IMR-90 (cell line): ENCODE measurements around the gene TPSAB1. TPM values are rescaled to one million over a fixed set of nuclear protein-coding genes. Genes with fewer than 3 reads are reported as not detected.

Experiments used
- ATAC-seq: fragments of 200-7000 bp; cut with Tn5 transposase; 2 replicates; pipeline ENCODE4 v1.9.1; 2020; ENCODE audit warnings: low read depth, mild to moderate bottlenecking, moderate library complexity
- BruUV-seq: library from RNA; stranded (reverse); fragments of 400-500 nt; replicated peaks from 2 replicates; lab custom pipeline; 2021; lab: Mats Ljungman, UMichigan
- CTCF ChIA-PET: fragments of 300-600 bp; formaldehyde crosslinking; extraction: SDS; loops from one replicate; lab custom pipeline; 2021; ENCODE audit warnings: antibody characterized with exemption; lab: Yijun Ruan, JAX
- POLR2A ChIA-PET: fragments of 300-600 bp; sonication (Branson Sonifier 250); formaldehyde crosslinking; loops from one replicate; lab custom pipeline; 2022; ENCODE audit warnings: antibody characterized with exemption; ENCODE audit not compliant: unreplicated experiment; lab: Charles Lee
- DNase-seq: peaks from one replicate; pipeline ENCODE4 v3.0.0; 2013
- H2AFZ ChIP-seq: replicated peaks from 2 replicates; pipeline ENCODE3; 2013; ENCODE audit warnings: low read length, mild to moderate bottlenecking; ENCODE audit not compliant: poor library complexity
- H2AK5ac ChIP-seq: 2 replicates; pipeline ENCODE4 v1.6.1; 2013; ENCODE audit warnings: low read depth, low read length, inconsistent platforms
- H2AK9ac ChIP-seq: replicated peaks from 2 replicates; pipeline ENCODE3; 2013; ENCODE audit warnings: mild to moderate bottlenecking, low read depth, low read length, moderate library complexity; ENCODE audit not compliant: poor library complexity
- H2BK120ac ChIP-seq: 2 replicates; pipeline ENCODE4 v1.6.1; 2013; ENCODE audit warnings: low read depth, low read length, inconsistent platforms
- H2BK15ac ChIP-seq: 3 replicates; pipeline ENCODE4 v1.6.1; 2013; ENCODE audit warnings: low read depth, low read length, inconsistent platforms
- H2BK20ac ChIP-seq: 2 replicates; pipeline ENCODE4 v1.6.1; 2013; ENCODE audit warnings: low read depth, mild to moderate bottlenecking, inconsistent platforms, low read length, moderate library complexity
- H2BK5ac ChIP-seq: 2 replicates; pipeline ENCODE4 v1.6.1; 2013; ENCODE audit warnings: mild to moderate bottlenecking, low read depth, low read length, inconsistent platforms; ENCODE audit not compliant: poor library complexity, severe bottlenecking
- H3K14ac ChIP-seq: replicated peaks from 2 replicates; pipeline ENCODE4 v1.6.1; 2013; ENCODE audit warnings: low read depth, low read length, inconsistent platforms
- H3K18ac ChIP-seq: 2 replicates; pipeline ENCODE4 v1.6.1; 2013; ENCODE audit warnings: low read depth, low read length, control low read depth
- H3K23ac ChIP-seq: 2 replicates; pipeline ENCODE4 v1.6.1; 2013; ENCODE audit warnings: low read depth, low read length, inconsistent platforms
- H3K27ac ChIP-seq: 2 replicates; pipeline ENCODE4 v1.5.1; 2013; ENCODE audit warnings: mild to moderate bottlenecking, control low read depth, low read length; ENCODE audit not compliant: insufficient read depth
- H3K27me3 ChIP-seq: 2 replicates; pipeline ENCODE4 v1.6.1; 2013; ENCODE audit warnings: low read length; ENCODE audit not compliant: control insufficient read depth, insufficient read depth
- H3K36me3 ChIP-seq: 2 replicates; pipeline ENCODE4 v1.6.1; 2013; ENCODE audit warnings: low read length, mixed read lengths; ENCODE audit not compliant: control insufficient read depth, insufficient read depth
- H3K4ac ChIP-seq: 2 replicates; pipeline ENCODE4 v1.6.1; 2013; ENCODE audit warnings: low read depth, low read length, inconsistent platforms
- H3K4me1 ChIP-seq: 2 replicates; pipeline ENCODE4 v1.6.1; 2013; ENCODE audit warnings: low read length, mixed read lengths; ENCODE audit not compliant: control insufficient read depth, insufficient read depth
- H3K4me2 ChIP-seq: 2 replicates; pipeline ENCODE4 v1.6.1; 2013; ENCODE audit warnings: low read depth, mild to moderate bottlenecking, control low read depth, low read length, moderate library complexity
- H3K4me3 ChIP-seq: 2 replicates; pipeline ENCODE4 v1.5.1; 2013; ENCODE audit warnings: low read depth, mild to moderate bottlenecking, control low read depth, low read length, moderate library complexity; ENCODE audit not compliant: insufficient read depth
- H3K56ac ChIP-seq: 2 replicates; pipeline ENCODE4 v1.6.1; 2013; ENCODE audit warnings: low read length, inconsistent platforms; ENCODE audit not compliant: insufficient read depth; ENCODE audit errors: extremely low read depth
- H3K79me1 ChIP-seq, 2 experiments: 2 replicates each; pipeline ENCODE4 v1.6.1; 2013; ENCODE audit warnings: low read length in 2 of 2, inconsistent platforms in 1 of 2, low read depth in 1 of 2
- H3K9ac ChIP-seq: 2 replicates; pipeline ENCODE4 v1.6.1; 2013; ENCODE audit warnings: low read depth, low read length, control low read depth
- H3K9me1 ChIP-seq: 2 replicates; pipeline ENCODE4 v1.6.1; 2013; ENCODE audit warnings: low read length, inconsistent platforms; ENCODE audit not compliant: insufficient read depth
- H3K9me3 ChIP-seq: 2 replicates; pipeline ENCODE4 v1.6.1; 2013; ENCODE audit warnings: low read length; ENCODE audit not compliant: control insufficient read depth, insufficient read depth
- H4K20me1 ChIP-seq: 2 replicates; pipeline ENCODE4 v1.6.1; 2013; ENCODE audit warnings: low read length, inconsistent platforms; ENCODE audit not compliant: insufficient read depth
- H4K5ac ChIP-seq: 2 replicates; pipeline ENCODE4 v1.6.1; 2013; ENCODE audit warnings: mild to moderate bottlenecking, low read depth, low read length, control low read depth
- H4K8ac ChIP-seq, 2 experiments: 2 replicates each; pipeline ENCODE4 v1.6.1; 2013; ENCODE audit warnings: low read depth in 2 of 2, low read length in 2 of 2, control low read depth in 1 of 2, inconsistent platforms in 1 of 2
- H4K91ac ChIP-seq: 2 replicates; pipeline ENCODE4 v1.6.1; 2013; ENCODE audit warnings: low read depth, low read length, inconsistent platforms; ENCODE audit not compliant: insufficient read depth
- BHLHE40 ChIP-seq: fragments of 150-350 bp; IDR thresholded peaks from 2 replicates; pipeline ENCODE4 v1.6.1; 2016; ENCODE audit warnings: mild to moderate bottlenecking, low read depth, low read length
- CEBPB ChIP-seq: IDR thresholded peaks from 2 replicates; pipeline ENCODE4 v1.6.1; 2012; ENCODE audit warnings: low read depth, low read length, improper control_type of control experiment
- MAZ ChIP-seq: IDR thresholded peaks from 2 replicates; pipeline ENCODE4 v1.6.1; 2012; ENCODE audit warnings: low read depth, mild to moderate bottlenecking, low read length, improper control_type of control experiment, moderate library complexity, borderline replicate concordance
- MXI1 ChIP-seq: IDR thresholded peaks from 2 replicates; pipeline ENCODE4 v1.6.1; 2012; ENCODE audit warnings: low read depth, mild to moderate bottlenecking, low read length, moderate library complexity, borderline replicate concordance
- NFE2L2 ChIP-seq: fragments of 150-350 bp; IDR thresholded peaks from 2 replicates; pipeline ENCODE4 v1.6.1; 2016; ENCODE audit warnings: low read depth, mild to moderate bottlenecking, low read length
- RCOR1 ChIP-seq: IDR thresholded peaks from 2 replicates; pipeline ENCODE4 v1.6.1; 2012; ENCODE audit warnings: mild to moderate bottlenecking, low read length, improper control_type of control experiment; ENCODE audit not compliant: insufficient replicate concordance
- RFX5 ChIP-seq: IDR thresholded peaks from 2 replicates; pipeline ENCODE4 v1.8.0; 2012; ENCODE audit warnings: low read depth, mild to moderate bottlenecking, low read length, moderate library complexity
- SMC3 ChIP-seq: fragments of 150-350 bp; IDR thresholded peaks from 2 replicates; pipeline ENCODE4 v1.6.1; 2016; ENCODE audit warnings: low read depth, mild to moderate bottlenecking, antibody characterized with exemption, low read length, moderate library complexity
- USF2 ChIP-seq: fragments of 150-350 bp; IDR thresholded peaks from 2 replicates; pipeline ENCODE4 v1.6.1; 2017; ENCODE audit warnings: mild to moderate bottlenecking, antibody characterized with exemption, low read length, low read depth
- WGBS, 2 experiments: methylation state at CpG; one replicate each; pipeline versions ENCODE4 v1.1.5 to v1.1.7; 2013; ENCODE audit warnings: missing lambda C conversion rate in 2 of 2; ENCODE audit not compliant: insufficient read length in 1 of 2; ENCODE audit errors: extremely low coverage in 2 of 2; 5-methylcytosine and 5-hydroxymethylcytosine counted together
- dilution Hi-C: fragments of 300-500 bp; cut with HindIII; formaldehyde crosslinking; loops from one replicate; pipeline ENCODE4 v1.14.3; 2018; ENCODE audit warnings: low sequenced_read_pairs; ENCODE audit not compliant: unreplicated experiment
- in situ Hi-C: fragments of 300-500 bp; cut with MboI; formaldehyde crosslinking; loops from 3 replicates; pipeline ENCODE4 v1.14.3; 2019; ENCODE audit warnings: low sequenced_read_pairs, inconsistent platforms, mixed read lengths
- intact Hi-C: fragments of 100-400 bp; cut with micrococcal nuclease; formaldehyde crosslinking; loops from 2 replicates; pipeline ENCODE4 v1.10.0; 2022
- polyA plus RNA-seq, 3 experiments: library from polyadenylated mRNA; depleted of rRNA; stranded (reverse); fragments of >200 nt; gene quantifications; 2 replicates each; pipeline ENCODE4 v1.2.3, GENCODE V29; 2012; ENCODE audit warnings: low replicate concordance in 1 of 3
- total RNA-seq: library from RNA; depleted of rRNA; stranded (reverse); fragments of >200 nt; gene quantifications from 2 replicates; pipeline ENCODE4 v1.2.3, GENCODE V29; 2012
- TF ChIP-seq, protein P1 (sequence below): fragments of 150-350 bp; IDR thresholded peaks from 2 replicates; pipeline ENCODE4 v1.6.1; 2016; ENCODE audit warnings: low read depth, mild to moderate bottlenecking, low read length, moderate library complexity, borderline replicate concordance

TPSAB1 gene
- total and polyA plus RNA-seq, 2 of the 4 experiments (the other 2 are of a cell fraction) = not detected

- in situ Hi-C loops = no loop called here
- no peaks in the 10 kb centered on the region for H3K79me1 ChIP-seq
- no peak overlapping the region for H4K5ac ChIP-seq
- BruUV-seq = no TSS peak
- no peak overlapping the region for H2BK120ac ChIP-seq
- POLR2A ChIA-PET = no interaction called here
- CTCF ChIA-PET = no interaction called here
- H2BK20ac ChIP-seq = no peak overlapping the region
- H3K9me3 ChIP-seq = no peaks in the 10 kb centered on the region
- H4K20me1 ChIP-seq = no peaks in the 10 kb centered on the region
- TF ChIP-seq CEBPB = no peak
- no peak for TF ChIP-seq BHLHE40
- no peak for TF ChIP-seq NFE2L2
- no peak for TF ChIP-seq MAZ
- TF ChIP-seq SMC3 = no peak
- TF ChIP-seq MXI1 = no peak
- TF ChIP-seq USF2 = no peak
- TF ChIP-seq, protein P1, sequence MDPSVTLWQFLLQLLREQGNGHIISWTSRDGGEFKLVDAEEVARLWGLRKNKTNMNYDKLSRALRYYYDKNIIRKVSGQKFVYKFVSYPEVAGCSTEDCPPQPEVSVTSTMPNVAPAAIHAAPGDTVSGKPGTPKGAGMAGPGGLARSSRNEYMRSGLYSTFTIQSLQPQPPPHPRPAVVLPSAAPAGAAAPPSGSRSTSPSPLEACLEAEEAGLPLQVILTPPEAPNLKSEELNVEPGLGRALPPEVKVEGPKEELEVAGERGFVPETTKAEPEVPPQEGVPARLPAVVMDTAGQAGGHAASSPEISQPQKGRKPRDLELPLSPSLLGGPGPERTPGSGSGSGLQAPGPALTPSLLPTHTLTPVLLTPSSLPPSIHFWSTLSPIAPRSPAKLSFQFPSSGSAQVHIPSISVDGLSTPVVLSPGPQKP = no peak
- TF ChIP-seq RFX5 = no peak
- no peak for TF ChIP-seq RCOR1
- H3K36me3 ChIP-seq = no peaks in the 10 kb centered on the region
- H2AK5ac ChIP-seq = no peak overlapping the region
- H2BK15ac ChIP-seq = no peak overlapping the region
- no peak overlapping the region for H4K91ac ChIP-seq
- ATAC-seq = no peak
- H4K8ac ChIP-seq = no peak overlapping the region
- H3K27me3 ChIP-seq = peaks cover 70% of the 10 kb centered on the region
- H3K4me1 ChIP-seq = no peaks in the 10 kb centered on the region
- no peak overlapping the region for H3K4ac ChIP-seq
- H3K14ac ChIP-seq = no peak overlapping the region
- H3K56ac ChIP-seq = no peak overlapping the region
- no peak overlapping the region for H3K4me2 ChIP-seq
- no peak for DNase-seq
- no peak overlapping the region for H3K4me3 ChIP-seq
- no peak overlapping the region for H3K18ac ChIP-seq
- H3K9me1 ChIP-seq = no peaks in the 10 kb centered on the region
- dilution Hi-C loops = no loop called here
- H2AK9ac ChIP-seq = no peak overlapping the region
- no peak overlapping the region for H3K23ac ChIP-seq
- 63% methylated on average over 4 of the region's 8 CpGs; no CpG with 5 or more reads in 1 of the 2 experiments for WGBS, 2 experiments
- no peak overlapping the region for H3K9ac ChIP-seq
- no peak overlapping the region for H2BK5ac ChIP-seq
- H3K27ac ChIP-seq = no peak overlapping the region
- intact Hi-C loops = no loop called here
- H2AFZ ChIP-seq = no peak overlapping the region
Observed at GRCh38 chr16:1280783-1281182, 40.3 kb downstream of the TPSAB1 start.
